ENCODE measurements around the gene OR5L2. TPM values are rescaled to one million over a fixed set of nuclear protein-coding genes. Genes with fewer than 3 reads are reported as not detected.

Gene OR5L2
- polyA plus RNA-seq, 1 donor (not counting 4 experiments of a cell fraction or from before 2014, with no cell fraction given), result not detected

DNA sequence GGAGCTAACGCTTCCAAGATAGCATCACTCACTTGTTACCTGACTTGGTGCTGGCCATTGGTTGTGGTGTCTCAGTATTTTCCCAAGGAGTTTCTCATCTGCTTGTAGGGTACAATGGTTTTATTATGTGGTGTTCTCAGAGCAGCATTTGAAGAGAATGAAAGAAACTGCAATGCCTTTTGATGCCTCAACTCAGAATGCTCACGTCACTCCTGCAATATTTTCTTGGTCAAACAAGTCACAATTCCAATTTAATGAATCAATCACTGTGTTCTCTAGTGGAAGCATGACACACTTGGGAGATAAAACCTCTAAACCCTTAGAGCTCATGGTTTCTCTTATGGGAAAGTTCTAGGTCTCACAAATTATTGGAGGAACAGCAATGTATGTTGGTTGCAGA is 33.7 kb upstream of the OR5L2 start:
- H3K4me2 ChIP-seq (ENCODE audit: control insufficient read depth, extremely low read depth, insufficient read depth, low read depth, low read length), result no peak overlapping the region
- no peaks in the 10 kb centered on the region for H4K20me1 ChIP-seq (ENCODE audit: control insufficient read depth, extremely low read depth, insufficient read depth, low read length)
- H3K4me3 ChIP-seq (ENCODE audit: control insufficient read depth in 2 of 3, extremely low read depth in 1 of 3, insufficient read depth in 2 of 3, low read depth in 1 of 3, low read length in 3 of 3), result no peak overlapping the region
- no peaks in the 10 kb centered on the region for H3K4me1 ChIP-seq (ENCODE audit: control insufficient read depth, extremely low read depth, insufficient read depth, low read length)
- H2AFZ ChIP-seq (ENCODE audit: control insufficient read depth, low read length), result no peak overlapping the region
- TF ChIP-seq CTCF (optimal IDR thresholded peaks at IDR 0.05 in 1 of 3, IDR thresholded peaks at IDR 0.05 in 1 of 3, conservative IDR thresholded peaks at IDR 0.05 in 1 of 3; ENCODE audit: extremely low read depth in 1 of 3, insufficient read depth in 2 of 3, low read length in 3 of 3) (no peak), EZH2 (IDR thresholded peaks at IDR 0.05; ENCODE audit: low read length) (no peak)
- no peak overlapping the region for H3K9ac ChIP-seq (ENCODE audit: control insufficient read depth, extremely low read depth, insufficient read depth, low read length)
- peaks cover 2% of the 10 kb centered on the region for H3K9me3 ChIP-seq (ENCODE audit: control insufficient read depth, low read depth, low read length)
- DNase-seq (ENCODE audit: low read depth, low spot score) (no peak), FAIRE-seq (no peak)
- H3K9me1 ChIP-seq (ENCODE audit: control insufficient read depth, extremely low read depth, insufficient read depth, low read length), result no peaks in the 10 kb centered on the region
- no peaks in the 10 kb centered on the region for H3K36me3 ChIP-seq (ENCODE audit: control insufficient read depth in 2 of 2, extremely low read depth in 1 of 2, insufficient read depth in 2 of 2, low read length in 2 of 2)
- dilution Hi-C loops (cut with MboI; ENCODE audit: extremely low pct_ligation_motif_present, low sequenced_read_pairs), result no loop called here
- no peaks in the 10 kb centered on the region for H3K27me3 ChIP-seq (ENCODE audit: control insufficient read depth, extremely low read depth, insufficient read depth, low read length)
- H3K27ac ChIP-seq (ENCODE audit: control insufficient read depth, insufficient read depth, low read length), result no peak overlapping the region
- no peaks in the 10 kb centered on the region for H3K79me2 ChIP-seq (ENCODE audit: control insufficient read depth, insufficient read depth, low read length)

- Histone ChIP-seq H4K20me1 (ENCODE audit: control insufficient read depth, extremely low read depth, insufficient read depth, low read length) (no peaks in the 10 kb centered on the region), H3K4me3 (ENCODE audit: control insufficient read depth in 2 of 3, extremely low read depth in 1 of 3, insufficient read depth in 2 of 3, low read depth in 1 of 3, low read length in 3 of 3) (no peak within 1 kb of the TSS), H3K36me3 (ENCODE audit: control insufficient read depth in 2 of 2, extremely low read depth in 1 of 2, insufficient read depth in 2 of 2, low read length in 2 of 2) (no peaks in the 10 kb centered on the region), H3K9ac (ENCODE audit: control insufficient read depth, extremely low read depth, insufficient read depth, low read length) (no peak within 1 kb of the TSS), H3K9me3 (ENCODE audit: control insufficient read depth, low read depth, low read length) (peaks cover 2% of the 10 kb centered on the region), H3K9me1 (ENCODE audit: control insufficient read depth, extremely low read depth, insufficient read depth, low read length) (no peaks in the 10 kb centered on the region), H3K79me2 (ENCODE audit: control insufficient read depth, insufficient read depth, low read length) (no peaks in the 10 kb centered on the region), H3K4me1 (ENCODE audit: control insufficient read depth, extremely low read depth, insufficient read depth, low read length) (no peaks in the 10 kb centered on the region), H2AFZ (ENCODE audit: control insufficient read depth, low read length) (no peak within 1 kb of the TSS), H3K27ac (ENCODE audit: control insufficient read depth, insufficient read depth, low read length) (no peak within 1 kb of the TSS), H3K4me2 (ENCODE audit: control insufficient read depth, extremely low read depth, insufficient read depth, low read depth, low read length) (no peak within 1 kb of the TSS), H3K27me3 (ENCODE audit: control insufficient read depth, extremely low read depth, insufficient read depth, low read length) (no peaks in the 10 kb centered on the region)
- no peak for FAIRE-seq
- TF ChIP-seq EZH2 (IDR thresholded peaks at IDR 0.05; ENCODE audit: low read length), result no peak
- TF ChIP-seq CTCF (optimal IDR thresholded peaks at IDR 0.05 in 1 of 3, IDR thresholded peaks at IDR 0.05 in 1 of 3, conservative IDR thresholded peaks at IDR 0.05 in 1 of 3; ENCODE audit: extremely low read depth in 1 of 3, insufficient read depth in 2 of 3, low read length in 3 of 3), result no peak
- dilution Hi-C loops (cut with MboI; ENCODE audit: extremely low pct_ligation_motif_present, low sequenced_read_pairs), result no loop called here
- DNase-seq (ENCODE audit: low read depth, low spot score), result no peak
Observed at GRCh38 chr11:55795256-55795655, 31.8 kb upstream of the OR5L2 start, which contains the start of gene OR5D14. Gene OR5D14, plus strand, starts transcription at chr11:55795556. Its CDS starts 0 bp downstream, at chr11:55795556.
